Cardiac fibroblast (primary cell): ENCODE results near the gene PTPRD.

ENCODE experiments used
- DNase-seq, 2 donors: peaks; one replicate each; pipeline versions ENCODE4 v3.0.0 to v3.0.0-alpha.2; 2010; ENCODE audit warnings: low read depth in 2 of 2
- H3K4me3 ChIP-seq, 2 donors: replicated peaks in 1 of 2; 1 replicate in 1 of 2; 2 replicates in 1 of 2; pipeline ENCODE4 v1.5.1; 2011; ENCODE audit warnings: low read depth in 2 of 2, low read length in 2 of 2, mild to moderate bottlenecking in 2 of 2, moderate library complexity in 1 of 2
- CTCF ChIP-seq: IDR thresholded peaks from one replicate; pipeline ENCODE4 v1.5.1; 2011; ENCODE audit warnings: low read depth, mild to moderate bottlenecking, low read length, inconsistent platforms

The PTPRD gene

GRCh38 chr9:10614196-10614800, 1.5 kb upstream of the PTPRD start:
- no peak for DNase-seq
- no peak for TF ChIP-seq CTCF
- no peak overlapping the region for H3K4me3 ChIP-seq

GRCh38 chr9:10613419-10613818, 617 bp upstream of the PTPRD start:
- no peak overlapping the region for H3K4me3 ChIP-seq
- no peak for DNase-seq
- no peak for TF ChIP-seq CTCF

DNA sequence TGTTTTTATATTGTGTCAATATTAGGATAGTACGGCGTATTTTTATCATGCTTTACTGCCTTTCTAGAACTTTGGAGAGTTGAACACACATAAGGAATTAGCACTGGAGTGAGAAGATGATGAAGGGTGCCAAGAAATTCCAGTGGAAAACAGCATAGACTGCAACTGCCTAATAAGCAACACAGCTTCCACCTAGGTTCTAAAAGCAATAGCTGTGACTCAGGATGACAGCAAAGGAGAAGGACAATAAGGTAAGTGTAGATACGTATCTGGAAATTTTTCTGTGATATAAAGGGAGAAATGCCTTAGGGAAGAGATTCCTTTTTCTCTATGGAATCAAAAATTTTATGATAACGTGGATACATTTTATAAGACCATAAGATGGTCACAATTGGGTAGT, 7.4 kb downstream of the PTPRD start:
- TF ChIP-seq CTCF = no peak
- H3K4me3 ChIP-seq = no peak overlapping the region
- DNase-seq = no peak

- DNase-seq = no peak
- H3K4me3 ChIP-seq = no peak overlapping the region
- no peak for TF ChIP-seq CTCF
These were observed 7.9 kb downstream of the PTPRD start for GRCh38 chr9:10604927-10605326.

DNA sequence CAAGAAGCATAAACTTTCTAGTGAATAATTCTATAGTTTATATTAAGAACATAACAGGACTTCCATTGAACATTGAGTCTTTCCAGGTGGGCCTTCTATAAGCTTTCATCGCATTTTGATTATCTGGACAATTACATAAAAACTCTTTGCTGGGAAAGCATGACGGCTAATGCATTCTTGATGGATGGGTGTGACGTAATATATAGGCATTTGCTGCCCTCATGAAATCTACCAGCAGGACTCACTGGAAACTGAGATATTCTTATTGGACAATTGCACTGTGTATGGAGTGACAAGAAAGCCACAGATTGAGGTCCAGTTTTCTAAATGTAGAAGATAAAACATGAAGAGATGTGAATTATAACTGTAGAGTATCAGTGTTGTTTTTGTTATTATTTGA, 15.0 kb downstream of the PTPRD start:
- DNase-seq = no peak
- no peak overlapping the region for H3K4me3 ChIP-seq
- no peak for TF ChIP-seq CTCF

DNA sequence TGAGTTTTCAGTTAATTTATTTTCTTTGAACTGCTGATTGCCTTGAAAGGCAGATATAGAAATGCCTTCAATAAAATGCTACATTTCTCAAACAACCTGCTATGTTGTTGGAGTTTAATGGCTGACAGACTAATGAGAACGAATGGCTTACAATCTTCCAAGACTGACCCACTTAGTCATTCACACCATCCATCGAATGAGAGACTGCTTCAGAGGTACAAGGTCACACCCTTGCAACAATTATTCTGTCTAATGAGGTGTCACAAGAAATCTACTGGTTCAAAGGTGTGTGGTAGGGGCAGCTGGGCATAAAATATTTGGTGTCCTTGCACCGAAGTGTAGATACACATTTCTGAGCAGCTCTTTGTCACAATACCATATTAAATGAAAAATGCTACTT, 18.3 kb downstream of the PTPRD start:
- DNase-seq = no peak
- no peak for TF ChIP-seq CTCF
- H3K4me3 ChIP-seq = no peak overlapping the region

DNA sequence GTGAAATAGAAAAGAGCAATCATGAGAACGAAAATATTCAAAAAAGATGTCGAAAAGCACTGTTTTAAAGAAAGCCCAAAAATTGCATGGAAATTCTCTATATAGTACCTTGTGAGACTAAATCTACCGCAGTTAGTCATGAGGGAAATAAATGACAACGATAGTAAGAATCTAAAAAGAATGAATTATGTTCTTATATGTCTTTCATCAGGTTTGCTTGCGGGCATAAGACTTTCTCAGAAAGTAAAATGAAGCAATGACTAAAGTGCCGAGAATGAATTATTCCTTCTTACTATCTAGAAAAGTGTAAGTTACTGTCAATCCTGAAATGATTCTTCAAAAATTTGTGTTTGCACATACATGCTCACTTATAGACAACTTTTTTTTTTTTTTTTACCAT, 26.4 kb downstream of the PTPRD start:
- H3K4me3 ChIP-seq = no peak overlapping the region
- TF ChIP-seq CTCF = no peak
- DNase-seq = no peak
